HG03558 (cell line): ENCODE measurements around the gene TMX1.

Experiments used
- ATAC-seq: cut with Tn5 transposase; IDR thresholded peaks from one replicate; pipeline ENCODE4 v1.9.1; 2021; ENCODE audit warnings: moderate number of reproducible peaks; ENCODE audit not compliant: unreplicated experiment; ENCODE audit errors: extremely low read depth

Gene TMX1

GRCh38 chr14:51290132-51290531, 50.1 kb downstream of the TMX1 start:
- no peak for ATAC-seq

GRCh38 chr14:51291016-51291415, 51.0 kb downstream of the TMX1 start:
- ATAC-seq: no peak

- no peak for ATAC-seq
Observed at GRCh38 chr14:51293149-51293911, 53.3 kb downstream of the TMX1 start.

- ATAC-seq: no peak
Observed at GRCh38 chr14:51293912-51294389, 53.9 kb downstream of the TMX1 start.

GRCh38 chr14:51294951-51295525, 55.0 kb downstream of the TMX1 start:
- no peak for ATAC-seq

GRCh38 chr14:51295646-51296263, 55.7 kb downstream of the TMX1 start:
- ATAC-seq: no peak

GRCh38 chr14:51297066-51297465, 57.0 kb downstream of the TMX1 start:
- no peak for ATAC-seq

GRCh38 chr14:51298895-51299294, 58.8 kb downstream of the TMX1 start:
- no peak for ATAC-seq

- no peak for ATAC-seq
Observed at GRCh38 chr14:51302295-51303030, 62.4 kb downstream of the TMX1 start.

- no peak for ATAC-seq
Observed at GRCh38 chr14:51304438-51304837, 64.4 kb downstream of the TMX1 start.

- ATAC-seq: no peak
Observed at GRCh38 chr14:51304941-51305340, 64.9 kb downstream of the TMX1 start.

GRCh38 chr14:51305751-51306150, 65.7 kb downstream of the TMX1 start:
- ATAC-seq: no peak
